ENCODE results near the gene IL1RAPL1.
"Not testable (repeated sequence)": the region's sequence is repeated elsewhere in the genome, so short reads cannot be mapped to it uniquely, and the experiment has no call there.

Gene IL1RAPL1

GRCh38 chrX:29295987-29296680 is 708.9 kb downstream of the IL1RAPL1 start:
- DNase-seq = no peak

- DNase-seq = no peak
These were observed 710.0 kb downstream of the IL1RAPL1 start for GRCh38 chrX:29297171-29297800.

GRCh38 chrX:29299684-29300083 is 712.4 kb downstream of the IL1RAPL1 start:
- no peak for DNase-seq

DNA sequence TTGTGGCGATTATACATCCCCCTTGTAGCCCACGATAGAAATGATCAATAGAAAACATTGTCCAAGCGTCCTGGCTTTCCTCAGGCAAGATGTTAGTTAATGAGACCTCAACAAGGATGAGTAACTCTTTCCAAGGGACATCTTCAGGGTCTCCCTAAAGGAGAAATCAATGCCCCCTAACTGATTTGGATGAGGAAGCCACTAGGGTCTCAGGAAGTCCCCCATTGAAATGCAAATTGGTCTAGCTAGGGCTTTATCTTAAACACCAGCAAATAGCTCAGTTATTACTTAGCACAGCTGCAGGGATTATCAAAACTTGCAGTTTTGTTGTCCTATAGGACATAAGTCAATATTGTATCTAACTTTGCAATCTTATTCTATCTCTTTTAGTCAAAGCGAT is 721.5 kb downstream of the IL1RAPL1 start:
- DNase-seq = no peak

- no peak for DNase-seq
These were observed 728.7 kb downstream of the IL1RAPL1 start for GRCh38 chrX:29315931-29316330.

GRCh38 chrX:29318012-29318411 is 730.8 kb downstream of the IL1RAPL1 start:
- DNase-seq = no peak

DNA sequence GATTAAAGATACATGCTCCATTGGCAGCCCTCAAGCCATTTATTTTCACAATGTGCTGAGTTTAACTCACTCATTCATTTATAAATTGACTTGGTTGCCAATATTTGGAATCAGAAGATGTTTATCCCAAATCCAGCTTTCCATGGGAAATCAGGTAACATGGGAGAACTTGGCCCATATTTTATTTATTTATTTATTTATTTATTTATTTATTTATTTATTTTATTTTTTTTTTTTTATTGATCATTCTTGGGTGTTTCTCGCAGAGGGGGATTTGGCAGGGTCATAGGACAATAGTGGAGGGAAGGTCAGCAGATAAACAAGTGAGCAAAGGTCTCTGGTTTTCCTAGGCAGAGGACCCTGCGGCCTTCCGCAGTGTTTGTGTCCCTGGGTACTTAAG is 745.2 kb downstream of the IL1RAPL1 start:
- not testable (repeated sequence) for DNase-seq

DNA sequence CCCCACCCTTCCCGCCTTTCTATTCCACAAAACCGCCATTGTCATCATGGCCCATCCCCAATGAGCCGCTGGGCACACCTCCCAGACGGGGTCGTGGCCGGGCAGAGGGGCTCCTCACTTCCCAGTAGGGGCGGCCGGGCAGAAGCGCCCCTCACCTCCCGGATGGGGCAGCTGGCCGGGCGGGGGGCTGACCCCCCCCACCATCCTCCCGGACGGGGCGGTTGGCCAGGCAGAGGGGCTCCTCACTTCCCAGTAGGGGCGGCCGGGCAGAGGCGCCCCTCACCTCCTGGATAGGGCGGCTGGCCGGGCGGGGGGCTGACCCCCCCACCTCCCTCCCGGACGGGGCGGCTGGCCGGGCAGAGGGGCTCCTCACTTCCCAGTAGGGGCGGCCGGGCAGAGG is 745.8 kb downstream of the IL1RAPL1 start:
- DNase-seq = not testable (repeated sequence)

DNA sequence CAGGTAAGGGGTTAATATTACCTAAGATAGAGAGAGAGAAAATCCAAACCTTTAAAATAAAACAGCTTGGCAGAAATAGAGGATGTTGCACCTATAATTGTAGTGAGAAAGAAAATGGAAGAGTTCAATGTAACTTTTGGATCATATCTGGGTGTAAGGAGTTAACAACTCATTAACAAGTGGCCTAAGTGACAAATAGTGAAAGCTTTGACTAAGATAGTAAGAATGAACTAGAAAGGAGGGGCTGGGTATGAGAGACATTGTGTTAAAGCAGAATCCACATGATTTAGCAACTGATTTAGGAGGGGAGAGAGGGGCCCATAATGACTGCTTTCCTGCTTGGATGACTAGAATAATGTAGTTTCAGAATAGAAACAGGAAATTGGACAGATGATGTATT is 761.0 kb downstream of the IL1RAPL1 start:
- no peak for DNase-seq

- no peak for DNase-seq
These were observed 772.0 kb downstream of the IL1RAPL1 start for GRCh38 chrX:29359276-29359675.

GRCh38 chrX:29374765-29375164 is 787.5 kb downstream of the IL1RAPL1 start:
- DNase-seq = not testable (repeated sequence)

DNA sequence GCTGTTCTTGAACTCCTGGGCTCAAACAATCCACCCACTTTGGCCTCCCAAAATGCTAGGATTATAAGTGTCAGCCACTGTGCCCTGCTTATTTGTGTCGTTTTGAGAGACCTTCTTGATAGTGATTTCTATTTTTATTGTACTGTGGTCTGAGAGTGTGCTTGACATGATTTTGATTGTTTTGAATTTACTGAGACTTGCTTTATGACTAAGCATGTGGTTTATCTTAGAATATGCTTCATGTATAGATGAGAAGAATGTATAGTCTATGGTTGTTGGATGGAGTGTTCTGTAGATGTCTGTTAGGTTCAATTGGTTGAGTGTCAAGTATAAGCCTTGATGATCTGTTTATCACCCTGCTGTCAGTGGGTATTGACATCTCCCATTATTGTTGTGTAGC is 789.3 kb downstream of the IL1RAPL1 start:
- DNase-seq = no peak

GRCh38 chrX:29382811-29383210 is 795.6 kb downstream of the IL1RAPL1 start:
- DNase-seq = no peak

GRCh38 chrX:29388509-29388908 is 801.3 kb downstream of the IL1RAPL1 start:
- no peak for DNase-seq

DNA sequence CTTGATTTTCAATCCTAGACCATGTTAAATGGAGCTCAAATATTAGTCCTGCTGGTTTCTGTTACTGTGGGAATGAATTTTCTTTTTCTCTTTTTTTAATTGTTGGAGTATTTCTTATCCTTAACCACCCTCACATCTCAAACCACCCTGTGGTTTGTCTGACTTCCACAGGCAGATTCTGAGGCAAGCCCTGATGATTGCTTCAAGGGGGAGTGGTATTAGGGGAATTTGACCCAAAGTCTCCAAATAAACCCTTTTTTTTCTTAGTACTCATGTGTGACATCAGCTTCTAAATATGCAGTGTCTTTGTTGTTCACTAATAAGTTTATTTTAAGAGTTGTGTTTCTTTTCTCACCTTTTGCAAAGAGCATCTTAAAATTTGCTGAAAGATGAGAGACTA is 810.3 kb downstream of the IL1RAPL1 start:
- no peak for DNase-seq

- DNase-seq = no peak
These were observed 820.1 kb downstream of the IL1RAPL1 start for GRCh38 chrX:29407357-29407756.

DNA sequence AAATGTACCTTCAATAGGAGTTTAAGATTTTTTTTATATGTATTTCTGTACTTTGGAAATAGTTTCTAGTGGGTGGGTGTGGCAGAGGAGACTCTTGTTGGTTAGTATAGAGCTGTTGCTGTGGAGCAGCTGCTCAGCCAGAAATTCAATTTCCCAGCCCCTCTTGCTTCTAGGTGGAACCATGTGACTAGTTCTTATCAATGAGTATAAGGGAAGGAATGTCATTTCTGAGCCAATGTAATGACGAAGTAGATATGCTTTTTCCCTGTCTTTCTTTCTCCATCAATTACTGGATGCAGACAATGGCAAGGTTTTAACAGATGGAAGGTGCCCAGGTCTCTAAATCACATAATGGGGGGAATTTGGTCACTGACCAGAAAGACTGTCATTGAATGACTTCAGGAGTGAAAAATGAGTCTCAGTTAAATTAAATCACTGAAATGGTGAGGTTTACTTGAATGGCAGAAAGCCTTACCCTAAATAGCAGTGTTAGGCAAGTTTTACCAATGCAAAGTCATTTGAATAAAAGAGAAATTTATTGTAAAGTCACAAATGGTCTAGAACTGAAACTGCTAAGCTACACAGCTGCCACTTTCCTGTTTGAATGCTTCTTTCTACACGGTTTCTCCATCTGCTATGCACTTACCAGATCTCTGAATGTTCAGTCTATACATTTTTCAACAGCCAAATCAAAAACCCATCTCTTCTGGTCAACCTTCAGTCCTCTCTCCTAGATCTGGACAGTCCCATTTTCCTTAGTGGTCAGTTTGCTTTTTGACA is 832.7 kb downstream of the IL1RAPL1 start:
- no peak for DNase-seq

DNA sequence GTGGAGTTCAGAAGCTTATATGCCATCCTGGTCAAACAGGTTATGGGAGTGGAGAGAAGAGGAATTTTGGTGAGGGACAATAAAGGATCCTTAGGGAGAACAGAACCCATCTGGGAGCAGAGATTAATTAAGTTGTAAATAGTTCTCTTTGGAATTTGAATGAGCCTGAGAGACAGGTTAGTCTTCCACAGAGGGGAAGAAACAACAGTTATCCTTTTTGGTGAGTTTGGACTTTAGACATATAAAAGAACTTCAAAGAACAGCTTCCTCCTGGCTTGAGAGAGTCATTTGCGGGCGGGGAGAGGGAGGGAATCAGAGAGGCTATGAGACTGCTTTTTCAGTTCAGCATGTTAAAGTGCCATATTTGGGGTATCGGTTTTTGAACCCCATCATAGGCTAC is 834.8 kb downstream of the IL1RAPL1 start:
- DNase-seq = no peak

DNA sequence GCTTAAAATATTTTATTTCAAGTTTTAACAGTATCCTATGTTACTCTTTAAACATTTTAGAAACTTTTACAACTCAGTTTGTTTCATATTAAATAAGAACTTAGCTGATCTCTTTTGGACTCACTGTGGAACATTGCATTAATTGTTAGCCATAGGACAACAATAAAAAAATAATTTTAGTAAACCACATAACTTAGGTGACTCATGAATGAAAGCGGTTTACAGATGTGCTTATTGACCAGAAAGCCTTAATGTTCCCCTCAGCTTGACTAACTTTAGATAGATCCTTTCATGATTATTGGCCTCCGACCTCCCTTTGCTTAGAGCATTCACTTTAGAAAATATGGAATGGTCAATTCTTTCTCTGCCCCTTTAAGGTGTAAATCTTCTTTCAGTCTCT is 844.6 kb downstream of the IL1RAPL1 start:
- no peak for DNase-seq

- DNase-seq = no peak
These were observed 845.3 kb downstream of the IL1RAPL1 start for GRCh38 chrX:29432534-29432933.

DNA sequence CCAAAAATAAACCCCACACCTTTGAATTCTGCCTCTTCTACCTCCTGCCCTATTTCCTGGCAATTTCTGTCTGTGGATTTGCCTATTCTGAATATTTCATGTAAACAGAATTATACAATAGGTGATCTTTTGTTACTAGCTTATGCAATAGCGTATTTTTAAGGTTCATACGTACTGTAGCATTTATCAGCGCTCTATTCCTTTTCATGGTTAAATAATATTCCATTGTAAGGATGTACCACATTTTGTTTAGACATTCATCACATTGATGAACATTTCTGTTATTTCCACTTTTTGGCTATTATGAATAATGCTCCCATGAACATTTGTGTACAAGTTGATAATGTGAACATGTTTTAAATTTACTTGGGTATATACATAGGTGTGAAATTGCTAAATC is 847.7 kb downstream of the IL1RAPL1 start:
- DNase-seq = no peak

DNA sequence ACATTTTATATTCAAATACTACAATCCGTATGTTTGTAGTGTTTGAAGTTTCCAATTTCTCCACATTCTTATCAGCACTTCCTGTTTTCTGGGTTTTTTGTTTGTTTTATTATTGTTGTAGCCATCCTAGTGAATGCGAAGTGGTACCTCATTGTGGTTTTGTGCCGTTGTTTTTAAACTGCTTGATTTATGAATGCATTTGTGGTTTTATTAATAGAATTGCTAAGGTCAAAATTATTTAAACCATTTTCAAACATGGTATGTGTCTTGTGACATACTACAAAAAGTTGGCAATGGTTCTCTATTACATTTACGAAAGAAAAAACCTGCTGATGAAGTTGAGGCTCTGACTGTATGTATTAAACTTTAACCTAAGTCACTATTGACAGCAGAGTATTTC is 848.1 kb downstream of the IL1RAPL1 start:
- DNase-seq = no peak

GRCh38 chrX:29447867-29448266 is 860.6 kb downstream of the IL1RAPL1 start:
- no peak for DNase-seq

DNA sequence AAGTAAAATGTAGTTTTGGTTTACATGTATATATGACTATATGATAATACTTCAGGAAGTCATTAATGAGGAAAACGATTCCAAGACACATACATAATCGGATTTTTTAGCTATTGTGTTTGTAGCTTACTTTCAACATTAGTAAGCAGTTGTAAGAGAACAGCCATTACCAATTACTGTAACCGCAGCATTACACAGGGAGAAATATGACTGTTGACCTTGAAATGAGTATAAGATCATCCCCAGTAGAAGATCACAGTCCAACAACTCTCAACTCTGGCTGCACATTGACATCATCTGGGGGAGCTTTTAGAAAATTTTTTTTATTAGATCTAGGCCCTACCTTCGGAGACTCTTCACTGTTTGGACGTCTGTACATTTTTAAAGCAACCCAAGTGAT is 866.1 kb downstream of the IL1RAPL1 start:
- no peak for DNase-seq
